Measurements from ENCODE around the gene DBNL. TPM values are rescaled to one million over a fixed set of nuclear protein-coding genes. Genes with fewer than 3 reads are reported as not detected.

The DBNL gene
- total and polyA plus RNA-seq, 7 donors, result 76.7 to 149 (median 91.9) TPM

GRCh38 chr7:44052771-44053365, 8.4 kb downstream of the DBNL start:
- intact Hi-C loops (cut with DNase I), result no loop called here
- TF ChIP-seq POLR2AphosphoS5 (IDR thresholded peaks at IDR 0.05), result no peak
- H3K27me3 ChIP-seq, result no peaks in the 10 kb centered on the region
- H3K9me3 ChIP-seq, result no peaks in the 10 kb centered on the region
- DNase-seq, result no peak
- H3K27ac ChIP-seq, result no peak overlapping the region
- H3K36me3 ChIP-seq, result peaks cover 33 to 86% (median 58%) of the 10 kb centered on the region in 4 donors
- WGBS, 2 donors, result 92 to 96% methylated on average over 12 of the region's 12 CpGs
- no peak overlapping the region for H3K4me3 ChIP-seq
- H3K4me1 ChIP-seq, result peaks cover 0 to 19% (median 2%) of the 10 kb centered on the region in 4 donors

- Histone ChIP-seq H3K4me3 (no peak overlapping the region), H3K36me3 (peaks cover 50 to 100% (median 66%) of the 10 kb centered on the region in 4 donors), H3K9me3 (no peaks in the 10 kb centered on the region), H3K4me1 (no peaks in the 10 kb centered on the region), H3K27ac (no peak overlapping the region), H3K27me3 (no peaks in the 10 kb centered on the region)
- no peak for TF ChIP-seq POLR2AphosphoS5 (IDR thresholded peaks at IDR 0.05)
- TF ChIP-seq CTCF (IDR thresholded peaks at IDR 0.05), result no peak
- intact Hi-C loops (cut with DNase I), result no loop called here
- WGBS, 2 donors, result 97% methylated on average over 7 of the region's 7 CpGs
- DNase-seq, result peak; percentile 58
Observed at GRCh38 chr7:44056681-44057080, 12.2 kb downstream of the DBNL start.

GRCh38 chr7:44057181-44057848, 12.8 kb downstream of the DBNL start:
- H3K9me3 ChIP-seq, result no peaks in the 10 kb centered on the region
- intact Hi-C loops (cut with DNase I), result no loop called here
- H3K4me1 ChIP-seq, result no peaks in the 10 kb centered on the region
- DNase-seq, result peak; percentile 54
- peaks cover 46 to 100% (median 61%) of the 10 kb centered on the region in 4 donors for H3K36me3 ChIP-seq
- H3K27ac ChIP-seq, result no peak overlapping the region
- H3K4me3 ChIP-seq, result no peak overlapping the region
- H3K27me3 ChIP-seq, result no peaks in the 10 kb centered on the region
- TF ChIP-seq CTCF (IDR thresholded peaks at IDR 0.05), result no peak
- no peak for TF ChIP-seq EP300 (IDR thresholded peaks at IDR 0.05)
- no peak for TF ChIP-seq POLR2AphosphoS5 (IDR thresholded peaks at IDR 0.05)
- WGBS, 2 donors, result 92 to 96% methylated on average over 11 of the region's 11 CpGs

- WGBS, 2 donors, result 88 to 89% methylated on average over 30 of the region's 30 CpGs
- DNase-seq, result peak; percentile 52
- Histone ChIP-seq H3K4me1 (no peaks in the 10 kb centered on the region), H3K27me3 (no peaks in the 10 kb centered on the region), H3K36me3 (peaks cover 40 to 97% (median 54%) of the 10 kb centered on the region in 4 donors), H3K27ac (no peak overlapping the region), H3K9me3 (no peaks in the 10 kb centered on the region), H3K4me3 (no peak overlapping the region)
- intact Hi-C loops (cut with DNase I), result no loop called here
- TF ChIP-seq POLR2AphosphoS5 (IDR thresholded peaks at IDR 0.05) (no peak), EP300 (IDR thresholded peaks at IDR 0.05) (no peak), CTCF (IDR thresholded peaks at IDR 0.05) (no peak), POLR2A (IDR thresholded peaks at IDR 0.05) (no peak)
Observed at GRCh38 chr7:44057849-44058758, 13.6 kb downstream of the DBNL start.

GRCh38 chr7:44058759-44059218, 14.3 kb downstream of the DBNL start:
- Histone ChIP-seq H3K36me3 (peaks cover 40 to 91% (median 53%) of the 10 kb centered on the region in 4 donors), H3K4me1 (no peaks in the 10 kb centered on the region), H3K27me3 (no peaks in the 10 kb centered on the region), H3K4me3 (no peak overlapping the region), H3K27ac (no peak overlapping the region), H3K9me3 (no peaks in the 10 kb centered on the region)
- intact Hi-C loops (cut with DNase I), result no loop called here
- peak; percentile 13 for DNase-seq
- TF ChIP-seq CTCF (IDR thresholded peaks at IDR 0.05) (no peak), POLR2AphosphoS5 (IDR thresholded peaks at IDR 0.05) (no peak), EP300 (IDR thresholded peaks at IDR 0.05) (no peak), POLR2A (IDR thresholded peaks at IDR 0.05) (no peak)
- 75 to 92% methylated on average over 7 of the region's 7 CpGs for WGBS, 2 donors
